Transverse colon (tissue), 4 donors: Measurements from ENCODE around the gene SLC25A23.

Experiments
- CTCF ChIP-seq, 5 experiments: fragments of 200-600 bp in 3 of 5; fragments of 450-650 bp in 2 of 5; sonication (generic) in 3 of 5; IDR thresholded peaks; 1 replicate in 2 of 5; 2 replicates in 3 of 5; pipeline ENCODE4 v1.5.1; 2016 to 2017; ENCODE audit warnings: antibody characterized with exemption in 5 of 5, inconsistent platforms in 3 of 5, mild to moderate bottlenecking in 2 of 5, moderate library complexity in 1 of 5
- POLR2A ChIP-seq: fragments of 450-650 bp; IDR thresholded peaks from one replicate; pipeline ENCODE4 v1.6.1; 2016; ENCODE audit warnings: antibody characterized with exemption, mild to moderate bottlenecking, moderate library complexity
- POLR2AphosphoS5 ChIP-seq, 3 donors: sonication (generic); formaldehyde crosslinking; IDR thresholded peaks; one replicate each; pipeline ENCODE4 v1.6.1; 2016; ENCODE audit warnings: antibody characterized with exemption in 3 of 3

GRCh38 chr19:6423499-6424194, 35.9 kb downstream of the SLC25A23 start:
- TF ChIP-seq CTCF (IDR thresholded peaks at IDR 0.05), result no peak
- no peak for TF ChIP-seq POLR2AphosphoS5 (IDR thresholded peaks at IDR 0.05)
- no peak for TF ChIP-seq POLR2A
